IMR-90 (cell line): Measurements from ENCODE around the gene HRC. TPM values are rescaled to one million over a fixed set of nuclear protein-coding genes. Genes with fewer than 3 reads are reported as not detected.

Experiments used
- ATAC-seq: fragments of 200-7000 bp; cut with Tn5 transposase; 2 replicates; pipeline ENCODE4 v1.9.1; 2020; ENCODE audit warnings: low read depth, mild to moderate bottlenecking, moderate library complexity
- BruUV-seq: library from RNA; stranded (reverse); fragments of 400-500 nt; replicated peaks from 2 replicates; lab custom pipeline; 2021; lab: Mats Ljungman, UMichigan
- CTCF ChIA-PET: fragments of 300-600 bp; formaldehyde crosslinking; extraction: SDS; loops from one replicate; lab custom pipeline; 2021; ENCODE audit warnings: antibody characterized with exemption; lab: Yijun Ruan, JAX
- POLR2A ChIA-PET: fragments of 300-600 bp; sonication (Branson Sonifier 250); formaldehyde crosslinking; loops from one replicate; lab custom pipeline; 2022; ENCODE audit warnings: antibody characterized with exemption; ENCODE audit not compliant: unreplicated experiment; lab: Charles Lee
- DNase-seq: peaks from one replicate; pipeline ENCODE4 v3.0.0; 2013
- H2AFZ ChIP-seq: replicated peaks from 2 replicates; pipeline ENCODE3; 2013; ENCODE audit warnings: low read length, mild to moderate bottlenecking; ENCODE audit not compliant: poor library complexity
- H2AK5ac ChIP-seq: 2 replicates; pipeline ENCODE4 v1.6.1; 2013; ENCODE audit warnings: low read depth, low read length, inconsistent platforms
- H2AK9ac ChIP-seq: replicated peaks from 2 replicates; pipeline ENCODE3; 2013; ENCODE audit warnings: mild to moderate bottlenecking, low read depth, low read length, moderate library complexity; ENCODE audit not compliant: poor library complexity
- H2BK120ac ChIP-seq: 2 replicates; pipeline ENCODE4 v1.6.1; 2013; ENCODE audit warnings: low read depth, low read length, inconsistent platforms
- H2BK15ac ChIP-seq: 3 replicates; pipeline ENCODE4 v1.6.1; 2013; ENCODE audit warnings: low read depth, low read length, inconsistent platforms
- H2BK20ac ChIP-seq: 2 replicates; pipeline ENCODE4 v1.6.1; 2013; ENCODE audit warnings: low read depth, mild to moderate bottlenecking, inconsistent platforms, low read length, moderate library complexity
- H2BK5ac ChIP-seq: 2 replicates; pipeline ENCODE4 v1.6.1; 2013; ENCODE audit warnings: mild to moderate bottlenecking, low read depth, low read length, inconsistent platforms; ENCODE audit not compliant: poor library complexity, severe bottlenecking
- H3K14ac ChIP-seq: replicated peaks from 2 replicates; pipeline ENCODE4 v1.6.1; 2013; ENCODE audit warnings: low read depth, low read length, inconsistent platforms
- H3K18ac ChIP-seq: 2 replicates; pipeline ENCODE4 v1.6.1; 2013; ENCODE audit warnings: low read depth, low read length, control low read depth
- H3K23ac ChIP-seq: 2 replicates; pipeline ENCODE4 v1.6.1; 2013; ENCODE audit warnings: low read depth, low read length, inconsistent platforms
- H3K27ac ChIP-seq: 2 replicates; pipeline ENCODE4 v1.5.1; 2013; ENCODE audit warnings: mild to moderate bottlenecking, control low read depth, low read length; ENCODE audit not compliant: insufficient read depth
- H3K27me3 ChIP-seq: 2 replicates; pipeline ENCODE4 v1.6.1; 2013; ENCODE audit warnings: low read length; ENCODE audit not compliant: control insufficient read depth, insufficient read depth
- H3K36me3 ChIP-seq: 2 replicates; pipeline ENCODE4 v1.6.1; 2013; ENCODE audit warnings: low read length, mixed read lengths; ENCODE audit not compliant: control insufficient read depth, insufficient read depth
- H3K4ac ChIP-seq: 2 replicates; pipeline ENCODE4 v1.6.1; 2013; ENCODE audit warnings: low read depth, low read length, inconsistent platforms
- H3K4me1 ChIP-seq: 2 replicates; pipeline ENCODE4 v1.6.1; 2013; ENCODE audit warnings: low read length, mixed read lengths; ENCODE audit not compliant: control insufficient read depth, insufficient read depth
- H3K4me2 ChIP-seq: 2 replicates; pipeline ENCODE4 v1.6.1; 2013; ENCODE audit warnings: low read depth, mild to moderate bottlenecking, control low read depth, low read length, moderate library complexity
- H3K4me3 ChIP-seq: 2 replicates; pipeline ENCODE4 v1.5.1; 2013; ENCODE audit warnings: low read depth, mild to moderate bottlenecking, control low read depth, low read length, moderate library complexity; ENCODE audit not compliant: insufficient read depth
- H3K56ac ChIP-seq: 2 replicates; pipeline ENCODE4 v1.6.1; 2013; ENCODE audit warnings: low read length, inconsistent platforms; ENCODE audit not compliant: insufficient read depth; ENCODE audit errors: extremely low read depth
- H3K79me1 ChIP-seq, 2 experiments: 2 replicates each; pipeline ENCODE4 v1.6.1; 2013; ENCODE audit warnings: low read length in 2 of 2, inconsistent platforms in 1 of 2, low read depth in 1 of 2
- H3K9ac ChIP-seq: 2 replicates; pipeline ENCODE4 v1.6.1; 2013; ENCODE audit warnings: low read depth, low read length, control low read depth
- H3K9me1 ChIP-seq: 2 replicates; pipeline ENCODE4 v1.6.1; 2013; ENCODE audit warnings: low read length, inconsistent platforms; ENCODE audit not compliant: insufficient read depth
- H3K9me3 ChIP-seq: 2 replicates; pipeline ENCODE4 v1.6.1; 2013; ENCODE audit warnings: low read length; ENCODE audit not compliant: control insufficient read depth, insufficient read depth
- H4K20me1 ChIP-seq: 2 replicates; pipeline ENCODE4 v1.6.1; 2013; ENCODE audit warnings: low read length, inconsistent platforms; ENCODE audit not compliant: insufficient read depth
- H4K5ac ChIP-seq: 2 replicates; pipeline ENCODE4 v1.6.1; 2013; ENCODE audit warnings: mild to moderate bottlenecking, low read depth, low read length, control low read depth
- H4K8ac ChIP-seq, 2 experiments: 2 replicates each; pipeline ENCODE4 v1.6.1; 2013; ENCODE audit warnings: low read depth in 2 of 2, low read length in 2 of 2, control low read depth in 1 of 2, inconsistent platforms in 1 of 2
- H4K91ac ChIP-seq: 2 replicates; pipeline ENCODE4 v1.6.1; 2013; ENCODE audit warnings: low read depth, low read length, inconsistent platforms; ENCODE audit not compliant: insufficient read depth
- BHLHE40 ChIP-seq: fragments of 150-350 bp; IDR thresholded peaks from 2 replicates; pipeline ENCODE4 v1.6.1; 2016; ENCODE audit warnings: mild to moderate bottlenecking, low read depth, low read length
- CEBPB ChIP-seq: IDR thresholded peaks from 2 replicates; pipeline ENCODE4 v1.6.1; 2012; ENCODE audit warnings: low read depth, low read length, improper control_type of control experiment
- CHD1 ChIP-seq: IDR thresholded peaks from 2 replicates; pipeline ENCODE4 v1.6.1; 2012; ENCODE audit warnings: low read depth, low read length, improper control_type of control experiment
- FOS ChIP-seq: fragments of 150-350 bp; IDR thresholded peaks from 2 replicates; pipeline ENCODE4 v1.6.1; 2016; ENCODE audit warnings: low read depth, low read length
- MAFK ChIP-seq: IDR thresholded peaks from 2 replicates; pipeline ENCODE4 v1.6.1; 2012; ENCODE audit warnings: low read depth, low read length, improper control_type of control experiment
- MAZ ChIP-seq: IDR thresholded peaks from 2 replicates; pipeline ENCODE4 v1.6.1; 2012; ENCODE audit warnings: low read depth, mild to moderate bottlenecking, low read length, improper control_type of control experiment, moderate library complexity, borderline replicate concordance
- MXI1 ChIP-seq: IDR thresholded peaks from 2 replicates; pipeline ENCODE4 v1.6.1; 2012; ENCODE audit warnings: low read depth, mild to moderate bottlenecking, low read length, moderate library complexity, borderline replicate concordance
- NFE2L2 ChIP-seq: fragments of 150-350 bp; IDR thresholded peaks from 2 replicates; pipeline ENCODE4 v1.6.1; 2016; ENCODE audit warnings: low read depth, mild to moderate bottlenecking, low read length
- POLR2A ChIP-seq: IDR thresholded peaks from 2 replicates; pipeline ENCODE4 v1.6.1; 2012; ENCODE audit warnings: mild to moderate bottlenecking, low read depth, low read length
- RAD21 ChIP-seq: IDR thresholded peaks from 2 replicates; pipeline ENCODE4 v1.6.1; 2012; ENCODE audit warnings: low read length, improper control_type of control experiment
- RCOR1 ChIP-seq: IDR thresholded peaks from 2 replicates; pipeline ENCODE4 v1.6.1; 2012; ENCODE audit warnings: mild to moderate bottlenecking, low read length, improper control_type of control experiment; ENCODE audit not compliant: insufficient replicate concordance
- RFX5 ChIP-seq: IDR thresholded peaks from 2 replicates; pipeline ENCODE4 v1.8.0; 2012; ENCODE audit warnings: low read depth, mild to moderate bottlenecking, low read length, moderate library complexity
- SMC3 ChIP-seq: fragments of 150-350 bp; IDR thresholded peaks from 2 replicates; pipeline ENCODE4 v1.6.1; 2016; ENCODE audit warnings: low read depth, mild to moderate bottlenecking, antibody characterized with exemption, low read length, moderate library complexity
- WGBS, 2 experiments: methylation state at CpG; one replicate each; pipeline versions ENCODE4 v1.1.5 to v1.1.7; 2013; ENCODE audit warnings: missing lambda C conversion rate in 2 of 2; ENCODE audit not compliant: insufficient read length in 1 of 2; ENCODE audit errors: extremely low coverage in 2 of 2; 5-methylcytosine and 5-hydroxymethylcytosine counted together
- dilution Hi-C: fragments of 300-500 bp; cut with HindIII; formaldehyde crosslinking; loops from one replicate; pipeline ENCODE4 v1.14.3; 2018; ENCODE audit warnings: low sequenced_read_pairs; ENCODE audit not compliant: unreplicated experiment
- in situ Hi-C: fragments of 300-500 bp; cut with MboI; formaldehyde crosslinking; loops from 3 replicates; pipeline ENCODE4 v1.14.3; 2019; ENCODE audit warnings: low sequenced_read_pairs, inconsistent platforms, mixed read lengths
- intact Hi-C: fragments of 100-400 bp; cut with micrococcal nuclease; formaldehyde crosslinking; loops from 2 replicates; pipeline ENCODE4 v1.10.0; 2022
- polyA plus RNA-seq, 3 experiments: library from polyadenylated mRNA; depleted of rRNA; stranded (reverse); fragments of >200 nt; gene quantifications; 2 replicates each; pipeline ENCODE4 v1.2.3, GENCODE V29; 2012; ENCODE audit warnings: low replicate concordance in 1 of 3
- total RNA-seq: library from RNA; depleted of rRNA; stranded (reverse); fragments of >200 nt; gene quantifications from 2 replicates; pipeline ENCODE4 v1.2.3, GENCODE V29; 2012
- TF ChIP-seq, protein P1 (sequence below): fragments of 150-350 bp; IDR thresholded peaks from 2 replicates; pipeline ENCODE4 v1.6.1; 2017; ENCODE audit warnings: mild to moderate bottlenecking, antibody characterized with exemption, low read length, low read depth
- TF ChIP-seq, protein P2 (sequence below): conservative IDR thresholded peaks from 2 replicates; pipeline ENCODE4 v1.5.1; 2012; ENCODE audit warnings: mild to moderate bottlenecking, low read depth, low read length, improper control_type of control experiment
- TF ChIP-seq, protein P3 (sequence below): fragments of 150-350 bp; IDR thresholded peaks from 2 replicates; pipeline ENCODE4 v1.6.1; 2016; ENCODE audit warnings: low read depth, mild to moderate bottlenecking, low read length, moderate library complexity, borderline replicate concordance

Gene HRC
- total and polyA plus RNA-seq, 2 of the 4 experiments (the other 2 are of a cell fraction) = 0.03 TPM; not detected in 1

DNA sequence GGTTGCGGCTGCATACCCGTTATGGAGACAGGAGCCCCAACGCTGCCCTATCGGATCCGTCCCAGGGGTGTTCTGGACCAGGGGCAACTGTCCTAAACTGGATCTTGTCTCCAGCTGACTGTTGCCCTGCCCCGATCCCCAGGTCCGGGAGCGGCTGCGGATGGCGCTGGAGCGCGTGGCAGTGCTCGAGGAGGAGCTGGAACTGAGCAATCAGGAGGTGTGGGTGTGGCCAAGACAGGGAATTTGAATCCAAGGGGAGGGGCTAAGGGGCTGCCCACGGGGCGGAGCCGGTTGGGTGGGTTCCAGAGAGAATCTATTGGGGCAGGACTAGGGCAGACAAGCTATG, 26.0 kb downstream of the HRC start:
- Histone ChIP-seq H4K91ac (no peak overlapping the region), H2BK15ac (no peak overlapping the region), H3K79me1 (no peaks in the 10 kb centered on the region), H3K36me3 (no peaks in the 10 kb centered on the region), H3K4me1 (peaks cover 5% of the 10 kb centered on the region; the same call in 1 of the 2 replicates), H2AK5ac (no peak overlapping the region), H3K4me2 (no peak overlapping the region), H3K18ac (no peak overlapping the region), H2AFZ (no peak overlapping the region), H3K9me1 (peaks cover 7% of the 10 kb centered on the region; the same call in 1 of the 2 replicates), H2BK20ac (no peak overlapping the region), H2BK120ac (no peak overlapping the region), H3K4me3 (no peak overlapping the region), H3K9ac (no peak overlapping the region), H3K27me3 (peaks cover 4% of the 10 kb centered on the region), H2BK5ac (no peak overlapping the region), H4K20me1 (no peaks in the 10 kb centered on the region; the same call in 1 of the 2 replicates), H3K9me3 (no peaks in the 10 kb centered on the region), H4K5ac (no peak overlapping the region), H3K56ac (no peak overlapping the region), H4K8ac (no peak overlapping the region), H2AK9ac (no peak overlapping the region), H3K23ac (no peak overlapping the region), H3K27ac (no peak overlapping the region), H3K4ac (no peak overlapping the region), H3K14ac (no peak overlapping the region)
- intact Hi-C loops = no loop called here
- whole genome bisulfite sequencing, 2 experiments = 66% methylated on average over 5 of the region's 16 CpGs; no CpG with 5 or more reads in 1 of the 2 experiments
- BruUV-seq = no TSS peak
- TF ChIP-seq SMC3 (no peak), NFE2L2 (no peak), RCOR1 (no peak), RAD21 (no peak), FOS (no peak), RFX5 (no peak), MAZ (no peak), MAFK (no peak), CHD1 (no peak), BHLHE40 (no peak), POLR2A (no peak), CEBPB (no peak), MXI1 (no peak)
- TF ChIP-seq, protein P1, sequence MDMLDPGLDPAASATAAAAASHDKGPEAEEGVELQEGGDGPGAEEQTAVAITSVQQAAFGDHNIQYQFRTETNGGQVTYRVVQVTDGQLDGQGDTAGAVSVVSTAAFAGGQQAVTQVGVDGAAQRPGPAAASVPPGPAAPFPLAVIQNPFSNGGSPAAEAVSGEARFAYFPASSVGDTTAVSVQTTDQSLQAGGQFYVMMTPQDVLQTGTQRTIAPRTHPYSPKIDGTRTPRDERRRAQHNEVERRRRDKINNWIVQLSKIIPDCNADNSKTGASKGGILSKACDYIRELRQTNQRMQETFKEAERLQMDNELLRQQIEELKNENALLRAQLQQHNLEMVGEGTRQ = no peak
- TF ChIP-seq, protein P2, sequence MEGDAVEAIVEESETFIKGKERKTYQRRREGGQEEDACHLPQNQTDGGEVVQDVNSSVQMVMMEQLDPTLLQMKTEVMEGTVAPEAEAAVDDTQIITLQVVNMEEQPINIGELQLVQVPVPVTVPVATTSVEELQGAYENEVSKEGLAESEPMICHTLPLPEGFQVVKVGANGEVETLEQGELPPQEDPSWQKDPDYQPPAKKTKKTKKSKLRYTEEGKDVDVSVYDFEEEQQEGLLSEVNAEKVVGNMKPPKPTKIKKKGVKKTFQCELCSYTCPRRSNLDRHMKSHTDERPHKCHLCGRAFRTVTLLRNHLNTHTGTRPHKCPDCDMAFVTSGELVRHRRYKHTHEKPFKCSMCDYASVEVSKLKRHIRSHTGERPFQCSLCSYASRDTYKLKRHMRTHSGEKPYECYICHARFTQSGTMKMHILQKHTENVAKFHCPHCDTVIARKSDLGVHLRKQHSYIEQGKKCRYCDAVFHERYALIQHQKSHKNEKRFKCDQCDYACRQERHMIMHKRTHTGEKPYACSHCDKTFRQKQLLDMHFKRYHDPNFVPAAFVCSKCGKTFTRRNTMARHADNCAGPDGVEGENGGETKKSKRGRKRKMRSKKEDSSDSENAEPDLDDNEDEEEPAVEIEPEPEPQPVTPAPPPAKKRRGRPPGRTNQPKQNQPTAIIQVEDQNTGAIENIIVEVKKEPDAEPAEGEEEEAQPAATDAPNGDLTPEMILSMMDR = no peak
- TF ChIP-seq, protein P3, sequence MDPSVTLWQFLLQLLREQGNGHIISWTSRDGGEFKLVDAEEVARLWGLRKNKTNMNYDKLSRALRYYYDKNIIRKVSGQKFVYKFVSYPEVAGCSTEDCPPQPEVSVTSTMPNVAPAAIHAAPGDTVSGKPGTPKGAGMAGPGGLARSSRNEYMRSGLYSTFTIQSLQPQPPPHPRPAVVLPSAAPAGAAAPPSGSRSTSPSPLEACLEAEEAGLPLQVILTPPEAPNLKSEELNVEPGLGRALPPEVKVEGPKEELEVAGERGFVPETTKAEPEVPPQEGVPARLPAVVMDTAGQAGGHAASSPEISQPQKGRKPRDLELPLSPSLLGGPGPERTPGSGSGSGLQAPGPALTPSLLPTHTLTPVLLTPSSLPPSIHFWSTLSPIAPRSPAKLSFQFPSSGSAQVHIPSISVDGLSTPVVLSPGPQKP = no peak
- no peak for ATAC-seq
- ChIA-PET POLR2A (no interaction called here), CTCF (no interaction called here)
- no peak for DNase-seq
- dilution Hi-C loops = no loop called here
- in situ Hi-C loops = no loop called here
